Astrocyte of the cerebellum (primary cell): ENCODE measurements around the gene SSH2.

Experiments used
- DNase-seq: peaks from one replicate; pipeline ENCODE4 v3.0.0-alpha.2; 2011; ENCODE audit warnings: low read depth
- H3K4me3 ChIP-seq: 2 replicates; pipeline ENCODE4 v1.5.1; 2011; ENCODE audit warnings: mild to moderate bottlenecking, low read depth, low read length, moderate library complexity
- in situ Hi-C: cut with HindIII; loops from 2 replicates; pipeline ENCODE4 v1.10.0; 2017; ENCODE audit warnings: low sequenced_read_pairs
- TF ChIP-seq, protein P1 (sequence below): IDR thresholded peaks from 2 replicates; pipeline ENCODE4 v1.5.1; 2012; ENCODE audit warnings: low read length, low read depth, moderate library complexity, mild to moderate bottlenecking; ENCODE audit errors: missing control alignments

The SSH2 gene

DNA sequence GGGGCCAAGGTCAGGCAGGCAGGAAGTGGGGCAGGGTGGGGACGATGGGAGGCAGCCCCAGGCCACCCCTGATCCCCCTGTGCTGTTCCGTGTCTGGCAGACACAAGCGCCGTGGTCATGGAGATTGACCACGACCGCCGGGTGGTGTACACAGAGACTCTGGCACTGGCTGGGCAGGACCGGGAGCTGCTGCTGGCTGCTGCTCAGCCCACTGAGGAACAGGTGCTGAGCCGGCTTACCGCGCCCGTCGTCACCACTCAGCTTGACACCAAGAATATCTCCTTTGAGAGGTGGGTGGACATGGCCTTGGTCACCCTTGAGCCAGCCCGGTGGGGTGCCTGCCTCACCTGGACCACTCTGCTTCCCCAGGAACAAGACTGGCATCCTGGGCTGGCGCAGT is 321.0 kb downstream of the SSH2 start:
- TF ChIP-seq, protein P1, sequence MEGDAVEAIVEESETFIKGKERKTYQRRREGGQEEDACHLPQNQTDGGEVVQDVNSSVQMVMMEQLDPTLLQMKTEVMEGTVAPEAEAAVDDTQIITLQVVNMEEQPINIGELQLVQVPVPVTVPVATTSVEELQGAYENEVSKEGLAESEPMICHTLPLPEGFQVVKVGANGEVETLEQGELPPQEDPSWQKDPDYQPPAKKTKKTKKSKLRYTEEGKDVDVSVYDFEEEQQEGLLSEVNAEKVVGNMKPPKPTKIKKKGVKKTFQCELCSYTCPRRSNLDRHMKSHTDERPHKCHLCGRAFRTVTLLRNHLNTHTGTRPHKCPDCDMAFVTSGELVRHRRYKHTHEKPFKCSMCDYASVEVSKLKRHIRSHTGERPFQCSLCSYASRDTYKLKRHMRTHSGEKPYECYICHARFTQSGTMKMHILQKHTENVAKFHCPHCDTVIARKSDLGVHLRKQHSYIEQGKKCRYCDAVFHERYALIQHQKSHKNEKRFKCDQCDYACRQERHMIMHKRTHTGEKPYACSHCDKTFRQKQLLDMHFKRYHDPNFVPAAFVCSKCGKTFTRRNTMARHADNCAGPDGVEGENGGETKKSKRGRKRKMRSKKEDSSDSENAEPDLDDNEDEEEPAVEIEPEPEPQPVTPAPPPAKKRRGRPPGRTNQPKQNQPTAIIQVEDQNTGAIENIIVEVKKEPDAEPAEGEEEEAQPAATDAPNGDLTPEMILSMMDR: no peak
- no peak for DNase-seq
- in situ Hi-C loops: no loop called here
- H3K4me3 ChIP-seq: no peak overlapping the region

DNA sequence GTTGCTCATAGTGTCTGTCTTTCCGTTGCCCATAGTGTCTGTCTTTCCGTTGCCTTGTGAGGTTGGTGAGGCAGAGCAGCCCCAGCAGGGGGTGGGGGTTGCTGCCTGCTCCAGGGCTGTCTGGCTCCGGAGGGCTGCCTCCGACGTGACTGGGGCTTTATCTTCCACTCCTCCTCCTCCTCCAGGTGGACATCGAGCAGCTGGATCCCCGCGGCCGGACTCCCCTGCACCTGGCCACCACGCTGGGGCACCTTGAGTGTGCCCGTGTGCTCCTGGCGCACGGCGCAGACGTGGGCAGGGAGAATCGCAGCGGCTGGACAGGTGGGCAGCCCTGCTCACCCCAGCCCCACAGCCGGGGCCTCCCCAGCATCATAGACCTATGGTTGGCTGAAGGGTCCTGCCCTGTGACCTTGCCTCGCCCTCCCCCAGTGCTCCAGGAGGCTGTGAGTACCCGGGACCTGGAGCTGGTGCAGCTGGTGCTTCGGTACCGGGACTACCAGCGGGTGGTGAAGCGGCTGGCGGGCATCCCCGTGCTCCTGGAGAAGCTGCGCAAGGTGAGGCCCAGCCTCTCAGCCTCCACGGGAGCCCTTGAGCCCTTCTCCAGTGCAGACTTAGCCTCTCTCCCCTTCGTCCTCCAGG is 322.4 kb downstream of the SSH2 start:
- in situ Hi-C loops: no loop called here
- no peak overlapping the region for H3K4me3 ChIP-seq
- TF ChIP-seq, protein P1: no peak
- DNase-seq: no peak

GRCh38 chr17:29603109-29603674 is 326.8 kb downstream of the SSH2 start:
- no peak for DNase-seq
- TF ChIP-seq, protein P1: no peak
- in situ Hi-C loops: no loop called here
- no peak overlapping the region for H3K4me3 ChIP-seq

GRCh38 chr17:29597361-29598172 is 332.5 kb downstream of the SSH2 start:
- in situ Hi-C loops: no loop called here
- no peak for DNase-seq
- no peak overlapping the region for H3K4me3 ChIP-seq
- TF ChIP-seq, protein P1: no peak

- in situ Hi-C loops: no loop called here
- no peak overlapping the region for H3K4me3 ChIP-seq
- TF ChIP-seq, protein P1: no peak
- no peak for DNase-seq
Observed at GRCh38 chr17:29596811-29597210, 333.2 kb downstream of the SSH2 start.

GRCh38 chr17:29595943-29596774 is 333.9 kb downstream of the SSH2 start:
- no peak overlapping the region for H3K4me3 ChIP-seq
- TF ChIP-seq, protein P1: no peak
- DNase-seq: no peak
- in situ Hi-C loops: no loop called here
